Peyer's patch (tissue), 4 donors: ENCODE results near the gene RPL5.

ENCODE experiments used
- POLR2A ChIP-seq, 2 donors: fragments of 450-650 bp; IDR thresholded peaks; one replicate each; pipeline ENCODE4 v1.5.1; 2017; ENCODE audit warnings: antibody characterized with exemption in 2 of 2, mild to moderate bottlenecking in 2 of 2, moderate library complexity in 2 of 2
- TF ChIP-seq, protein P1 (sequence below), 6 experiments: fragments of 450-650 bp in 4 of 6; fragments of 200-600 bp in 2 of 6; sonication (generic) in 1 of 6; IDR thresholded peaks; one replicate each; pipeline ENCODE4 v1.5.1; 2017 to 2019; ENCODE audit warnings: antibody characterized with exemption in 6 of 6, mild to moderate bottlenecking in 3 of 6, moderate library complexity in 1 of 6

DNA sequence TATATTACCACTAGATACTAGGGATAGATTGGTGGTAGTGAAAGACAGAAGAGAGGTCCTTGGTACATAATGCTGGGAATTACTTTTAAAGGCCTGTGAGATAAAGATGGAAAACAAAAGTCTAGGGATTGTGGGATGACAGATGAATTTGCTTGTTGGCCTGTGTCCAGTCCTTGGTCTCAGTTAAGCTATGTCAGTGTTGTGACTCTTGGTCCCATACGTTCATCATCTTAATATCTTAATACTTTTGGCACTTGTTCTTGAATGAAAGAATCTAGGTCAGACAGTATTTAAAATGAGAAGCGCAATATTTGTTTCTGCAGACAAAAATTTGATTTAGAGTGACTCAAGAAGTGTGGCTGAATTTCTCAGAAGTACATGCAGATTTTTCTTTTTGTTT lies 7.6 kb downstream of the RPL5 start:
- no peak for TF ChIP-seq POLR2A (IDR thresholded peaks at IDR 0.05)
- TF ChIP-seq, protein P1, sequence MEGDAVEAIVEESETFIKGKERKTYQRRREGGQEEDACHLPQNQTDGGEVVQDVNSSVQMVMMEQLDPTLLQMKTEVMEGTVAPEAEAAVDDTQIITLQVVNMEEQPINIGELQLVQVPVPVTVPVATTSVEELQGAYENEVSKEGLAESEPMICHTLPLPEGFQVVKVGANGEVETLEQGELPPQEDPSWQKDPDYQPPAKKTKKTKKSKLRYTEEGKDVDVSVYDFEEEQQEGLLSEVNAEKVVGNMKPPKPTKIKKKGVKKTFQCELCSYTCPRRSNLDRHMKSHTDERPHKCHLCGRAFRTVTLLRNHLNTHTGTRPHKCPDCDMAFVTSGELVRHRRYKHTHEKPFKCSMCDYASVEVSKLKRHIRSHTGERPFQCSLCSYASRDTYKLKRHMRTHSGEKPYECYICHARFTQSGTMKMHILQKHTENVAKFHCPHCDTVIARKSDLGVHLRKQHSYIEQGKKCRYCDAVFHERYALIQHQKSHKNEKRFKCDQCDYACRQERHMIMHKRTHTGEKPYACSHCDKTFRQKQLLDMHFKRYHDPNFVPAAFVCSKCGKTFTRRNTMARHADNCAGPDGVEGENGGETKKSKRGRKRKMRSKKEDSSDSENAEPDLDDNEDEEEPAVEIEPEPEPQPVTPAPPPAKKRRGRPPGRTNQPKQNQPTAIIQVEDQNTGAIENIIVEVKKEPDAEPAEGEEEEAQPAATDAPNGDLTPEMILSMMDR (IDR thresholded peaks at IDR 0.05) = no peak
